PC-3 (cell line): Measurements from ENCODE around the gene CEP112.

Source experiments
- EZH2 ChIP-seq: fragments of 300-600 bp; sonication (generic); IDR thresholded peaks from one replicate; pipeline ENCODE4 v1.6.1; 2017; ENCODE audit warnings: antibody characterized with exemption, mild to moderate bottlenecking, low read length; ENCODE audit not compliant: unreplicated experiment
- EZH2phosphoT487 ChIP-seq: fragments of 300-600 bp; sonication (generic); IDR thresholded peaks from 2 replicates; pipeline ENCODE4 v1.6.1; 2018; ENCODE audit warnings: mild to moderate bottlenecking, antibody characterized with exemption, low read length, borderline replicate concordance
- TF ChIP-seq, protein P1 (sequence below): fragments of 300-600 bp; sonication (generic); conservative IDR thresholded peaks from 2 replicates; pipeline ENCODE4 v1.5.1; 2017; ENCODE audit warnings: antibody characterized with exemption, low read depth, mild to moderate bottlenecking, low read length

- TF ChIP-seq, protein P1, sequence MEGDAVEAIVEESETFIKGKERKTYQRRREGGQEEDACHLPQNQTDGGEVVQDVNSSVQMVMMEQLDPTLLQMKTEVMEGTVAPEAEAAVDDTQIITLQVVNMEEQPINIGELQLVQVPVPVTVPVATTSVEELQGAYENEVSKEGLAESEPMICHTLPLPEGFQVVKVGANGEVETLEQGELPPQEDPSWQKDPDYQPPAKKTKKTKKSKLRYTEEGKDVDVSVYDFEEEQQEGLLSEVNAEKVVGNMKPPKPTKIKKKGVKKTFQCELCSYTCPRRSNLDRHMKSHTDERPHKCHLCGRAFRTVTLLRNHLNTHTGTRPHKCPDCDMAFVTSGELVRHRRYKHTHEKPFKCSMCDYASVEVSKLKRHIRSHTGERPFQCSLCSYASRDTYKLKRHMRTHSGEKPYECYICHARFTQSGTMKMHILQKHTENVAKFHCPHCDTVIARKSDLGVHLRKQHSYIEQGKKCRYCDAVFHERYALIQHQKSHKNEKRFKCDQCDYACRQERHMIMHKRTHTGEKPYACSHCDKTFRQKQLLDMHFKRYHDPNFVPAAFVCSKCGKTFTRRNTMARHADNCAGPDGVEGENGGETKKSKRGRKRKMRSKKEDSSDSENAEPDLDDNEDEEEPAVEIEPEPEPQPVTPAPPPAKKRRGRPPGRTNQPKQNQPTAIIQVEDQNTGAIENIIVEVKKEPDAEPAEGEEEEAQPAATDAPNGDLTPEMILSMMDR: no peak
- TF ChIP-seq EZH2 (no peak), EZH2phosphoT487 (no peak)
Measured at GRCh38 chr17:65754081-65754480, 437.9 kb downstream of the CEP112 start.
